NB4 (cell line): ENCODE results near the gene MFN2.
"Not testable (repeated sequence)": the region's sequence is repeated elsewhere in the genome, so short reads cannot be mapped to it uniquely, and the experiment has no call there.

Source experiments
- DNase-seq: peaks from one replicate; pipeline ENCODE4 v3.0.0; 2010; ENCODE audit warnings: low read depth
- H3K4me3 ChIP-seq: one replicate; pipeline ENCODE4 v1.5.1; 2011; ENCODE audit warnings: mild to moderate bottlenecking, low read depth, low read length, moderate library complexity
- MYC ChIP-seq: IDR thresholded peaks from 2 replicates; pipeline ENCODE4 v1.6.1; 2011; ENCODE audit warnings: low read depth, low read length
- POLR2A ChIP-seq: IDR thresholded peaks from 2 replicates; pipeline ENCODE4 v1.6.1; 2011; ENCODE audit warnings: mild to moderate bottlenecking; ENCODE audit not compliant: insufficient read length; ENCODE audit errors: extremely low read depth
- TF ChIP-seq, protein P1 (sequence below): IDR thresholded peaks from one replicate; pipeline ENCODE4 v1.5.1; 2012; ENCODE audit warnings: low read depth, low read length
- TF ChIP-seq, protein P2 (sequence below): IDR thresholded peaks from 2 replicates; pipeline ENCODE4 v1.6.1; 2011; ENCODE audit warnings: low read depth, low read length

Gene MFN2

DNA sequence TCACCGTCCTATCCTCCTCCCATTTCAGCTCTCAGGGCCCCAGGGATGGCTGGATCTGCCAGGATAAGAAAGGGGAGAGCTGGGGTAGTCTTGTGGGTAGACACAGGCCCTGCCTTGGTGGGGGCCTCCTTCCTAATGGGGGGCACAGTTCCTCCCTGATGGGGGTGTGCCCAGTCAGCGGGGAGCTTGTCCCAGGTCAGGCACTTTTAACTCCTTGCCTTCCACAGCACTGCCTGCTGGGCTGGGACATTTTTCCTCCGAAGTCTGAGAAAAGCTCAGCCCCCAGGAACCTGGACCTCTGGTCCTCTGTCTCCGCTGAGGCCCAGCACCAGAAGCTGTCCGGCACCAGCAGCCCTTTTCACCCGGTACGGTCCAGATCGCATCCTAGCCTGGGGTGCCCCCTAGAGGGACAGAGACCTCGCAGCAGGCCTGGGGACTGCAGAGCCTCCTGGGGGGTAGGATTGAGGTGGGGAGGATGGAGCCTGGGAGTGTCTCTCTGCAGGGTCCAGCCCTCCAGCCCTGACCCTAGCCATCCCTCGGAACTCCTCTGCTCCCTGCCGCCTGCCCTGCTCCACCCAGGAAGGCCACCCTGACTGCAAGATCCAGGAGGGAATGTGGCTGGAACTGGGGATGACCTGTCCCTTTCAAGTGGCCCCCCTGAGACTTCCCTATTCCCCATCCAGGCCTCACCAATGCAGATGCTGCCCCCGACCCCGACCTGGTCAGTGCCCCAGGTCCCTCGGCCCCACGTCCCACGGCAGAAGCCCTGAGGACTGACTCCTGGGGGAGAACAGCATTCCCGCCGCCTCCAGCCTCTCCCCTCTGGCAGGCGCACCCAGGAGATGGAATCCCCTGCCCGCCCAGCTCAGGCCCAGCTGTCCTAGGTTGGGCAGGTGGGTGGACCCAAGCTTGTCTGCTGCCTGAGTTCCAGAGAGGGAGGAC is 51.1 kb downstream of the MFN2 start:
- peak; percentile 46 for DNase-seq
- TF ChIP-seq POLR2A (no peak), MYC (no peak)
- TF ChIP-seq, protein P1, sequence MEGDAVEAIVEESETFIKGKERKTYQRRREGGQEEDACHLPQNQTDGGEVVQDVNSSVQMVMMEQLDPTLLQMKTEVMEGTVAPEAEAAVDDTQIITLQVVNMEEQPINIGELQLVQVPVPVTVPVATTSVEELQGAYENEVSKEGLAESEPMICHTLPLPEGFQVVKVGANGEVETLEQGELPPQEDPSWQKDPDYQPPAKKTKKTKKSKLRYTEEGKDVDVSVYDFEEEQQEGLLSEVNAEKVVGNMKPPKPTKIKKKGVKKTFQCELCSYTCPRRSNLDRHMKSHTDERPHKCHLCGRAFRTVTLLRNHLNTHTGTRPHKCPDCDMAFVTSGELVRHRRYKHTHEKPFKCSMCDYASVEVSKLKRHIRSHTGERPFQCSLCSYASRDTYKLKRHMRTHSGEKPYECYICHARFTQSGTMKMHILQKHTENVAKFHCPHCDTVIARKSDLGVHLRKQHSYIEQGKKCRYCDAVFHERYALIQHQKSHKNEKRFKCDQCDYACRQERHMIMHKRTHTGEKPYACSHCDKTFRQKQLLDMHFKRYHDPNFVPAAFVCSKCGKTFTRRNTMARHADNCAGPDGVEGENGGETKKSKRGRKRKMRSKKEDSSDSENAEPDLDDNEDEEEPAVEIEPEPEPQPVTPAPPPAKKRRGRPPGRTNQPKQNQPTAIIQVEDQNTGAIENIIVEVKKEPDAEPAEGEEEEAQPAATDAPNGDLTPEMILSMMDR, result peak; percentile 64
- TF ChIP-seq, protein P2, sequence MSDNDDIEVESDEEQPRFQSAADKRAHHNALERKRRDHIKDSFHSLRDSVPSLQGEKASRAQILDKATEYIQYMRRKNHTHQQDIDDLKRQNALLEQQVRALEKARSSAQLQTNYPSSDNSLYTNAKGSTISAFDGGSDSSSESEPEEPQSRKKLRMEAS, result no peak
- H3K4me3 ChIP-seq, result no peak overlapping the region

DNA sequence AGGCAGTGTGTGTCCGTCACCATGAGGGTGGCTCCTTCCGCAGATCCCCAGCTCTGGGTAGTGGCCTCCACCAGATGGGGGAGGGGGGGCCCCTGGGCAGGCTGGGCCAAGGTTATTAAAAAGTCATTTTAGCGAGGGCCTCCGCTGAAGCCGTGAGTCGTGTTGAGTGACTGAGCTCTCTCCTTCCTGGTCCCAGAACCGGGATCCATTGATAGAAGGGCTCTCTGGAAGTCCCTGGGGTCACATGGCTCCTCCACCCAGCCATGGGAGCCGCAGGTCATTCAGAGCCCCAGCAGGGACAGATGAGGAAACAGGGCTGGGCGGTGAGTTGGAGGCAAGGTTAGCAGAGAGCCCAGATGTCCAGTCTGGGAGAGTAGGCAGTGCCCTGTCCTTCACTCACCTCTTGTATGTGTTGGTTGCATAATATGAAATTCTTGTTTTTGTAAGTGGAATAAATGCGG is 51.9 kb downstream of the MFN2 start:
- no peak for DNase-seq
- no peak overlapping the region for H3K4me3 ChIP-seq
- TF ChIP-seq, protein P1, result no peak
- TF ChIP-seq MYC (no peak), POLR2A (no peak)
- TF ChIP-seq, protein P2, result no peak

DNA sequence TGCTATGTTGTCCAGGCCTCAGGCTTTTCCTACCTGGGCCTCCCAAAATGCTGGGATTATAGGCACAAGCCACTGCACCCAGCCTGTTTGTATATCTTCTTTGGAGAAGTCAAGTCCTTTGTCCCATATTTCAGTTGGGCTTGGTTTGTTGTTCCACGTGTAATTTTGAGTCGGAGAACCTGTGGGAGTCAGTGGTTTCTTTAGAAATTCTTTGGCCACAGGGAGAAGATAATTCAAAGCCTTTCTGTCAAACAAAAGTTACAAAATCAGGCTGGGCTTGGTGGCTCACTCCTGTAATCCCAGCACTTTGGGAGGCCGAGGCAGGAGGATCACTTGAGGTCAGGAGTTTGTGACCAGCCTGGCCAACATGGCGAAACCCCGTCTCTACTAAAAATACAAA is 53.2 kb downstream of the MFN2 start:
- not testable (repeated sequence) for H3K4me3 ChIP-seq, DNase-seq

DNA sequence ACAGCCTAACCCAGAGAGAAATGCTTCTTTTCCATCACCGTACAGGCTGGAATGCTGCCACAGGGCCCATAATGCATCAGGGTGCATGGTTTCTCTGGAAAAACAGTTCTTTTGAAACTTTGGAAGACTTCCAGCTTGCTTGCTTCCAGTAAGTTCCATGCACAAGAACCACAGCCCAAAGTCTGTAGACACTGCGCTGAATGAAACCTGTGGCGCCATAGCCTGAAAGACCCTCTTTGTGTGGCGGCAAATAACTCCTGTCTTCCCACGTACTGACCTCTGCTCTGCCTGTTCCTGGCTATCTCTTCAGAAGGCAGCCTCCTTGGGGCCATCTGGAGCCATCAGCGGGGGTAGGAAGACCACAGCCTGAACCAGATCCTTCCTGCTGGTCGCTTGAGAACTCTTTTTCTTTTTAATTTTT is 54.1 kb downstream of the MFN2 start:
- no peak overlapping the region for H3K4me3 ChIP-seq
- no peak for TF ChIP-seq MYC
- no peak for TF ChIP-seq POLR2A
- TF ChIP-seq, protein P2, result no peak
- TF ChIP-seq, protein P1, result no peak
- peak; percentile 67 for DNase-seq

DNA sequence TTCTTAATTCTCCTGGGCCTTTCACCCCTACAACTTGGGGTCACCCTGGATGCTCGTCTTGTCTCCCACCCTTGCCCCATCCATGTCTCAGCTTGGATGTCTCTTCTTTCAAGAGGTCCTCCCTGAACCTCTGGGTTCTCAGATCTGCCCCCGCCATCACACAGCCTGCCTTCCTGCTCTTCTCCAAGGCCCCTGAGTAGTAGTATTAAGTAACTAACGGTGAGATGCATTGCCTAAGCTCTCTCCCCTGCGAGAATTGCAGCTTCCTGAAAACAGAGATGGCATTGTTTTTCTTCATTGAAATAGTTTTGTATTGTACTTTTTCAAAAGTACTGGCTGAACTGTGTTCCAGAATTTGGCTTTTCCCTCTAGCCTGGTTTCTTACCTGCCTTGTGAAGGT is 55.1 kb downstream of the MFN2 start:
- peak; percentile 80 for DNase-seq
- TF ChIP-seq, protein P1, result no peak
- TF ChIP-seq, protein P2, result no peak
- TF ChIP-seq MYC (0 out of 2 replicates have a peak, but pooled peaks have one; percentile 4), POLR2A (no peak)
- H3K4me3 ChIP-seq, result no peak overlapping the region
